NCI-H1105 treated with DMSO at 0.1 percent for 48 hours (cell line): ENCODE results near the gene ANTXR1.

Experiments used
- DNase-seq: peaks from one replicate; lab custom pipeline; 2025; lab: John Stamatoyannopoulos, UW

The ANTXR1 gene

DNA sequence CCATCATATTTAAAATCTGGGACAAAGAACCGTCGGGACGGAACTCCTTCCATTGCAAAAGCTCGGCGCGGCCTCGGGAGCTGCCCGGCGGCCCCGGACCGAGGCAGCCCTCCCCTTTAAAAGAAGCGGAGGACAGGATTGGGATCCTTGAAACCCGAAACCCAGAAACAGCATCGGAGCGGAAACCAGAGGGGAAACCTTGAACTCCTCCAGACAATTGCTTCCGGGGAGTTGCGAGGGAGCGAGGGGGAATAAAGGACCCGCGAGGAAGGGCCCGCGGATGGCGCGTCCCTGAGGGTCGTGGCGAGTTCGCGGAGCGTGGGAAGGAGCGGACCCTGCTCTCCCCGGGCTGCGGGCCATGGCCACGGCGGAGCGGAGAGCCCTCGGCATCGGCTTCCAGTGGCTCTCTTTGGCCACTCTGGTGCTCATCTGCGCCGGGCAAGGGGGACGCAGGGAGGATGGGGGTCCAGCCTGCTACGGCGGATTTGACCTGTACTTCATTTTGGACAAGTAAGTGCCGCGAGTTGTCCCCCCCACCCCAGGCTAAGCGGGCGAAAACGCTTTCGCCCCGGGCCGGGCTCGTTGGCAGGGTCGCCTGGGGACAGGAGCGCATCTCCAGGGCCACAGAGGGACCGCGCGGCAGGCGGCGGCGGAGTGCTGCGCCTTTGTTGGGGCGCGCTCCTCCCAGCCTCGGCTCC lies at the start of gene ANTXR1:
ANTXR1 (plus strand) TSS at position 38 of the 698 bp plus-strand sequence; CDS start at position 359, 321 bp downstream.
- peak; percentile 83 for DNase-seq

DNA sequence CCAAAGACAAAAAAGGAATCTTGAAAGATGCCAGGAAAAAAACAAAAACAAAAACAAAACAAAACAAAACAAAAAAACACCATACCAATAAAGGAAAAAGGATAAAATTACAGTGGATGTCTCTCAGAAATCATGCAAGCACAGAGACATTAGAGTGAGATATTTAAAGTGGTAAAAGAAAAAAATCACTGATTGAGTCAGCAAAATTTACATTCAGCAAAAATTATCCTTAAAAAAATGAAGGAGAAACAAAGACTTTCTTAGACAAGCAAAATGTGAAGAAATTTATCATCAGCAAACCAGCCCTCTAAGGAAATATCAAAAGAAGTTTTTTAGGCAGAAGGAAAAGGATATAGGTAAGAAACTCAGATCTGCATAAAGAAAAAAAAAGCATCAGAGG lies 48.7 kb upstream of the ANTXR1 start:
- no peak for DNase-seq

GRCh38 chr2:68968221-68968620 lies 44.8 kb upstream of the ANTXR1 start:
- no peak for DNase-seq

DNA sequence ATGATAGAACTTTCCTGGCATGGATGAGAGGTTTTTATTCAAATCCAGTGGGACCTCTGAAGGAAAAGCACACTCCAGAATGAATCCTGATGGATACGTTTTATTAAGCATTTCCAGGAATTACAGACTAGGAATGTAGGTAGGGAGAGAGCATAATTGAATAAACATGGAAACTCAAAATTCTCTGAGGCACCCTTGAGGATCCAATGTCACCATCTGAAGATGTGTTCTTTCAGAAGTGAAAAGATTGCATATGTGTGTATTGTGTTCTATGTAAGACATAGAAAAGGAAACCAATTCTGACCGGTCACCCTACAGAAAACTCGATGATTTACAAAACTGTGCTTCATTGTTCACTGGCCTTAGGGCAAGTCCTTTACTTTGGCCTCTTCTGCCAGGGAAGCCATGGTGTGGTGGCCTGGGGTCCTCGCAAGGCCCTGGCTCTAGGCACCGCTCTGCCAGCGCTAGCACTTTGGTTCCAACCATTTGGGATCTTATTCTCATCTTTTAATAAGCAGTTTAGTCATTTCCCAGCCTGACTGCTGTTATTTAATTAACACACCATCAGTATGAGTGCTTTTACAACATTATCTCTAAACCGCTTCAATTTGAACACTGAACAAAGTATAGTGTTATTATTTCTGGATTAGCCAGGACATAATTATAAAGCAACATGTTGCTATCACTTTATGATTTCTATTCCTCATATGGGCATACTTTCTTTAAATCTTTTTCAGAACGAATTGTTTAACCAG lies 43.1 kb upstream of the ANTXR1 start:
- no peak for DNase-seq

DNA sequence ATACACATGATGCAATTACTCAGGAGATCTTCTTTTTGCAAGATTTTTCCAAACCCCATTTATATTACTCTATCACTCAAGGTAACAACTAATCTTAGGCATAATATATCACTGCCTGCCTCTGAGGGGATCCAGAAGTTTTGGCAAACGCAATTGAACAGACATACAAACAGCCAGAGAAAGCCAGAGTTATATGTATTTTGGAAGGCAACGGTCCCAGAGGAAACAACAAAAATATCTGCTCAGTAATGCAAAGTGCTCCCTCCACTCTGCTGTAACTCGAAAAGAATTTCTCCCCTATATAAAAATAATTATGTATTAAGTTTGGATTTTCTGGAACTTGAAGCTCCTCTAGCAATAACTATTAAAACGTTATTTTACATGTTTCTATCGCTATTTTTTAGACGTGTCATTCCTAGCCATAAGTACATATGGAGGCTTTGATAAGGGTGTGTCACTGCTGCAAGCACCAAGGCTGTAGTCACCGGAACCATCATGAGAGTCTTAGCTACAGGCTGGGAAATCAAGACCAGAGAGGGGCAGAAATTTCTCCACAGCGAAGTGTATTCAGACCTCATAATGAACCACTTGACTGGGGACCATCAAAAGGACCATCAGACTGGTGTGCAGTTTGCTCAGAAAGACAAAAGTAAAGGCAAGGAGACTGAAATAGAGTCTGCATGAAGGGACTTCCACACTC lies 42.3 kb upstream of the ANTXR1 start:
- no peak for DNase-seq

- no peak for DNase-seq
Measured at GRCh38 chr2:68971591-68972231, 41.3 kb upstream of the ANTXR1 start.

DNA sequence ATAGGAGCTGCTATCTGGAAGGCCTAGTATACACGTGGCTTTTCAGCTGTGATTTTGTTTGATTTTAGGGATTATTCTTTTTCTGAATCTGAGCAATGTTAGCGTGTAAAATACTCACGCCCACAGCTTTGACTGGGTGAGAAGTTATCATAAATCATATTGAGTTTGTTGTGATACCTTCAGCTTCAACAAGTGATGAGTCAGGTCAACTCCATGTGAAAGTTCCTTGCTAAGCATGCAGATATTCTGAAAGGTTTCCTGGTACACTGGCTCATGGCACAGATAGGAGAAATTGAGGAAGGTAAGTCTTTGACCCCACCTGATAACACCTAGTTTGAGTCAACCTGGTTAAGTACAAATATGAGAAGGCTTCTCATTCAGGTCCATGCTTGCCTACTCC lies 38.7 kb upstream of the ANTXR1 start, which contains the start of gene GKN1:
GKN1 (plus strand) TSS at position 386 of the 400 bp plus-strand sequence. CDS start 42 bp downstream, outside the sequence.
- DNase-seq: no peak

DNA sequence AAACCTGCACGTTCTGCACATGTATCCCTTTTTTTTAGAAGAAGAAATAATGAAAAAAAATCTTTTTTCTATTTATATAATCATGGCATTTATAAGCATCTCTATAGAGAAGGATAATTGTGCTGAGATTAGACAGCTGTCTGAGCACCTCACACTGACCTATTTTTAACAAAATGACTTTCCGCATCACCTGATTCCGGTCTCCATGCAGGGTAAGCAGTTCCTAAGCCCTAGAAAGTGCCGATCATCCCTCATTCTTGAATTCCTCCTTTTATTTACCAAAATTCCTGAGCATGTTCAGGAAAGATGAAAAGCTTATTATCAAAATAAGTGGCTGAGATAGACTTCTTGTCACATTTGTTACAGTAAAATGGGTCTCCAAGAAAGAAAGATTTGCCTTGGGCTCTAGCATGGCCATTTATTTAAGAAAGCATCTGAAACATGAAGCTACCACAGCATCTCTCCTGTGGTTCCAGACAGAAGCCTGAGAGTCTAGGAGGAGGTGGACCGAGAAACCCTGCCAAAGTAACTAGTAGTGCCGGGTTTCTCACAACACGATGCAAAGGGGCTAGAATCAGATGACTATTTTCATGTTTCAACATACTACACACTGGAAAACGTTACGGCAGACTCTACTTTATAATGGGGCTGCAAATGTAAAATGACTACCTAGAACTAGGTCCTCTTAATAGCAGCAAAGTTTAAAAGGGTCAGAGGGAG lies 37.9 kb upstream of the ANTXR1 start:
- DNase-seq: no peak

- DNase-seq: no peak
Measured at GRCh38 chr2:68975844-68976243, 37.1 kb upstream of the ANTXR1 start.

DNA sequence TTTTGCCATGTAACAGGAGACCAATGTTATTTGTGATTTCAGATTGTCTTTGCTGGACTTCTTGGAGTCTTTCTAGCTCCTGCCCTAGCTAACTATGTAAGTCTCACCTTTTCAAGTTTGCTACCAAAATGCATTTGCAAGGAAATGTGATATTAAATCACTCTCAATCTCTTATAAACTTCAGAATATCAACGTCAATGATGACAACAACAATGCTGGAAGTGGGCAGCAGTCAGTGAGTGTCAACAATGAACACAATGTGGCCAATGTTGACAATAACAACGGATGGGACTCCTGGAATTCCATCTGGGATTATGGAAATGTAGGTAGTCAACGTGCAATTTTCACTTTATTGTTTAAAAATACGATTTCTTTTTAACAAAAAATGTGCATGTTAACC lies 35.5 kb upstream of the ANTXR1 start:
- no peak for DNase-seq

DNA sequence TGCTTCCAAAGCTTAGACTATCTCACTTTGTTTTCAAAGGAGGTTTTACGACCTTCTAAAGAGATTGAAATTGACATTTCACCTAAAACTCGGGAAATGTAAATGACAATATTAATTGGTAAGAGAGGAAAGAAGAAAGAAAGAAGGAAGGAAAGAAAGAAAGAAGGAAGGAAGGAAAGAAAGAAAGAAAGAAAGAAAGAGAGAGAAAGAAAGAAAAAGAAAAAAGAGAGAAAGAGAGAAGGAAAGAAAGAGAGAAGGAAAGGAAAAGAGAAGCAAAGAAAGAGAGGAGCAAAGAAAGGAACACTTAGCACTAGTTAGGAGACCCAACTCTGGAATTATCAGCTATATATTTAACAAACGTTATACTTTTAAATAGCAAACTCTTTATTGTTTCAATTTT lies 34.9 kb upstream of the ANTXR1 start:
- no peak for DNase-seq

DNA sequence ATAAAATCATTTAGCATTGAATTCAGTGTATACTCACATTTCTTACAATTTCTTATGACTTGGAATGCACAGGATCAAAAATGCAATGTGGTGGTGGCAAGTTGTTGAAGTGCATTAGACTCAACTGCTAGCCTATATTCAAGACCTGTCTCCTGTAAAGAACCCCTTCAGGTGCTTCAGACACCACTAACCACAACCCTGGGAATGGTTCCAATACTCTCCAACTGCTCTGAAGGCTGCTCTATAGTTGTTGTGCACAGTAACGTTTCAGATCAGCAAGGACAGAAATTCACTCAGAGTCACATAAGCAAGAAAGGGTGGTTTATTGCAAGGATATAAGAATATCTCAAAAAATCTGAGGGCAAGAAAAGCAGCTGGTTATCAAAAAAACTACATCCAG lies 32.0 kb upstream of the ANTXR1 start:
- peak; percentile 29 for DNase-seq

- DNase-seq: no peak
Measured at GRCh38 chr2:68987021-68987503, 25.9 kb upstream of the ANTXR1 start.

GRCh38 chr2:68989035-68989434 lies 23.9 kb upstream of the ANTXR1 start:
- DNase-seq: no peak

- no peak for DNase-seq
Measured at GRCh38 chr2:68992341-68992740, 20.6 kb upstream of the ANTXR1 start.

- no peak for DNase-seq
Measured at GRCh38 chr2:68992933-68993332, 20.0 kb upstream of the ANTXR1 start.

GRCh38 chr2:68993660-68994059 lies 19.3 kb upstream of the ANTXR1 start:
- no peak for DNase-seq

DNA sequence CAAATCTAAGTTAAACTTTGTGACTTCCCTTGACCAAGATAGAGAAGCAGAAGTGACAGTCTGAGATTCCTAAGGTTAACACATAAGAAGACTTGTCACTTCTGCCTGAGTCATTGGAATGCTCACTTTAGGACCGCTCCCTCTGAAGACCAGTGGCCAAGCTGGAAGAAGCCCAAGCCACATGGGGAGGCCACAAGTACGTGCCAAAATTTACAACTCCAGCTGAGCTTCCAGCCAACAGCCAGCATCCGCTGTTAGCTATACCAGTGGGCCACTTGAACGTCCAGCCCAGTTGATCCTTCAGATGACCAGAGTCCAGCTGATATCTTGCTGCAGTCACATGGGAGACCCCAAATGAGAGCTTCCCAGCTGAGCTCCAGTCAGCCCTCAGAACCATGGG lies 18.1 kb upstream of the ANTXR1 start:
- no peak for DNase-seq

GRCh38 chr2:68995916-68996315 lies 17.1 kb upstream of the ANTXR1 start:
- no peak for DNase-seq

DNA sequence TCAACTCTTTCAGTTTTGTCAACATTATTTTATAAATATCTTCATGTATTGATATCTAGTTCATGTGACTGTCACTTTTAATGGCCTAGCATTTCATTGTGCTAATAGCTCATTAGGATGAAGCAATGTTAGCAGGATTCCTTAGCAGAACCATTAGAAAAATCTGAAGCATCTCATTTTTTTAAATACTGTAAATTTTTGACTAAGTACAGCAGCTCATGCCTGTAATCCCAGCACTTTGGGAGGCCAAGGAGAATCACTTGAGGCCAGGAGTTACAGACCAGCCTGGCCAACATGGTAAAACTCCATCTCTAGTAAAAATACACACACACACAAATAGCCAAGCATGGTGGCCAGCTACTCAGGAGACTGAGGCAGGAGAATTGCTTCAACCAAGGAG lies 15.6 kb upstream of the ANTXR1 start:
- DNase-seq: no peak

- DNase-seq: no peak
Measured at GRCh38 chr2:69001879-69002278, 11.1 kb upstream of the ANTXR1 start.

DNA sequence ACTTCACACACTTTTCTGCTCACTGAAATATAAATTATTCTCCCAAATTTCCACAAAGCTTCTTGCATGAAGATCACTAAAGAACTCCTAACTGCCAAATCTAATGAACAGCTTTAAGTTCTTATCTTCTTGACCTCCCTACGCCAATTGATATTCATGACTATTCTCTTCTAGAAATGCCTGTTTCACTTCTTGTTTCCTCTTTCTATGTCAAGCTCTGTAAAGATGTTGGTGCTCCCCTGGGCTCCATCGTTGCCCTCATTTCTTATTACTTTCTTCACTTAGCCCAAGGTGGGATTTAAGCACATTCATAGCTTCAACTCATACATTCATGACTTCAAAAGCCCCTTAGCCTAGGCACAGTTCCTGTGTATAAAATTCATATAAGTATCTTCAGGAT lies 9.2 kb upstream of the ANTXR1 start:
- DNase-seq: no peak
